Loucy (cell line): ENCODE data around the gene FHIT.

Experiments used
- H2AFZ ChIP-seq: fragments of 200-600 bp; sonication (generic); 2 replicates; pipeline ENCODE4 v1.6.0; 2016; ENCODE audit warnings: antibody characterized with exemption, mild to moderate bottlenecking, low read length, moderate library complexity
- H3F3A ChIP-seq: fragments of 200-600 bp; 2 replicates; pipeline ENCODE4 v1.6.0; 2016; ENCODE audit warnings: antibody characterized with exemption, low read depth, mild to moderate bottlenecking
- H3K27me3 ChIP-seq: fragments of 200-600 bp; sonication (generic); 2 replicates; pipeline ENCODE4 v1.6.1; 2014; ENCODE audit warnings: low read length, mild to moderate bottlenecking; ENCODE audit not compliant: insufficient read depth, poor library complexity, severe bottlenecking
- H3K36me3 ChIP-seq: fragments of 200-600 bp; sonication (generic); 2 replicates; pipeline ENCODE4 v1.6.1; 2016; ENCODE audit warnings: low read length; ENCODE audit not compliant: insufficient read depth
- H3K4me1 ChIP-seq: fragments of 200-600 bp; sonication (generic); 2 replicates; pipeline ENCODE4 v1.5.1; 2014; ENCODE audit warnings: low read length, mild to moderate bottlenecking; ENCODE audit not compliant: insufficient read depth, poor library complexity, severe bottlenecking
- H3K4me2 ChIP-seq: fragments of 200-600 bp; sonication (generic); 2 replicates; pipeline ENCODE4 v1.6.0; 2014; ENCODE audit warnings: antibody characterized with exemption, low read length, low read depth, mild to moderate bottlenecking; ENCODE audit not compliant: poor library complexity, severe bottlenecking
- H3K4me3 ChIP-seq: fragments of 200-600 bp; sonication (generic); 2 replicates; pipeline ENCODE4 v1.5.1; 2014; ENCODE audit warnings: low read length, mild to moderate bottlenecking, mixed read lengths; ENCODE audit not compliant: poor library complexity, severe bottlenecking
- H3K79me2 ChIP-seq: fragments of 200-600 bp; sonication (generic); 2 replicates; pipeline ENCODE4 v1.6.1; 2014; ENCODE audit warnings: low read length; ENCODE audit not compliant: insufficient read depth
- H3K9ac ChIP-seq: fragments of 200-600 bp; sonication (generic); 2 replicates; pipeline ENCODE4 v1.6.0; 2014; ENCODE audit warnings: mild to moderate bottlenecking, low read depth, low read length, moderate library complexity; ENCODE audit not compliant: poor library complexity, severe bottlenecking
- H3K9me2 ChIP-seq: fragments of 200-600 bp; sonication (generic); replicated peaks from 2 replicates; pipeline ENCODE4 v1.6.1; 2016; ENCODE audit warnings: low read depth, low read length, mixed read lengths
- H3K9me3 ChIP-seq: fragments of 200-600 bp; sonication (generic); 2 replicates; pipeline ENCODE4 v1.6.1; 2014; ENCODE audit warnings: mild to moderate bottlenecking, antibody characterized with exemption, low read length, low read depth; ENCODE audit not compliant: insufficient read depth
- H4K20me1 ChIP-seq: fragments of 200-600 bp; sonication (generic); 2 replicates; pipeline ENCODE4 v1.6.0; 2014; ENCODE audit warnings: antibody characterized with exemption, low read length, mild to moderate bottlenecking; ENCODE audit not compliant: insufficient read depth, poor library complexity, severe bottlenecking
- CTCF ChIP-seq: fragments of 200-600 bp; sonication (generic); conservative IDR thresholded peaks from 2 replicates; pipeline ENCODE4 v1.5.1; 2014; ENCODE audit warnings: mild to moderate bottlenecking, antibody characterized with exemption, low read length
- EZH2phosphoT487 ChIP-seq: fragments of 200-600 bp; IDR thresholded peaks from 2 replicates; pipeline ENCODE4 v1.6.1; 2018; ENCODE audit warnings: antibody characterized with exemption, mild to moderate bottlenecking, moderate library complexity, borderline replicate concordance

Gene FHIT

GRCh38 chr3:59836531-59836930, 1414.7 kb downstream of the FHIT start:
- no peaks in the 10 kb centered on the region for H3K36me3 ChIP-seq
- H3K4me1 ChIP-seq, result peaks cover 18% of the 10 kb centered on the region
- H3K9me3 ChIP-seq, result no peaks in the 10 kb centered on the region
- no peaks in the 10 kb centered on the region for H3K79me2 ChIP-seq
- H4K20me1 ChIP-seq, result no peaks in the 10 kb centered on the region
- H3K27me3 ChIP-seq, result no peaks in the 10 kb centered on the region
- no peaks in the 10 kb centered on the region for H3K9me2 ChIP-seq
- no peak for TF ChIP-seq CTCF
- TF ChIP-seq EZH2phosphoT487, result no peak
- H2AFZ ChIP-seq, result no peak overlapping the region
- no peak overlapping the region for H3K9ac ChIP-seq
- no peak overlapping the region for H3K4me3 ChIP-seq
- H3F3A ChIP-seq, result no peaks in the 10 kb centered on the region
- no peak overlapping the region for H3K4me2 ChIP-seq

- no peaks in the 10 kb centered on the region for H3K36me3 ChIP-seq
- no peaks in the 10 kb centered on the region for H3K79me2 ChIP-seq
- H3K4me3 ChIP-seq, result no peak overlapping the region
- H3K27me3 ChIP-seq, result no peaks in the 10 kb centered on the region
- H3K9ac ChIP-seq, result no peak overlapping the region
- no peak overlapping the region for H2AFZ ChIP-seq
- H3K4me1 ChIP-seq, result no peaks in the 10 kb centered on the region
- H3K9me3 ChIP-seq, result no peaks in the 10 kb centered on the region
- TF ChIP-seq EZH2phosphoT487, result no peak
- TF ChIP-seq CTCF, result no peak
- no peaks in the 10 kb centered on the region for H3F3A ChIP-seq
- no peaks in the 10 kb centered on the region for H4K20me1 ChIP-seq
- H3K4me2 ChIP-seq, result no peak overlapping the region
- H3K9me2 ChIP-seq, result no peaks in the 10 kb centered on the region
Observed at GRCh38 chr3:59832702-59833101, 1418.5 kb downstream of the FHIT start.

GRCh38 chr3:59832241-59832640, 1419.0 kb downstream of the FHIT start:
- Histone ChIP-seq H3K9me2 (no peaks in the 10 kb centered on the region), H3F3A (no peaks in the 10 kb centered on the region)

More at GRCh38 chr3:59832241-59832640, 1419.0 kb downstream of the FHIT start:
- no peaks in the 10 kb centered on the region for H3K4me1 ChIP-seq
- no peaks in the 10 kb centered on the region for H3K9me3 ChIP-seq
- H3K4me2 ChIP-seq, result no peak overlapping the region
- H3K27me3 ChIP-seq, result no peaks in the 10 kb centered on the region
- TF ChIP-seq EZH2phosphoT487 (no peak), CTCF (no peak)
- no peaks in the 10 kb centered on the region for H3K36me3 ChIP-seq
- H3K79me2 ChIP-seq, result no peaks in the 10 kb centered on the region
- no peaks in the 10 kb centered on the region for H4K20me1 ChIP-seq
- no peak overlapping the region for H2AFZ ChIP-seq
- H3K4me3 ChIP-seq, result no peak overlapping the region
- no peak overlapping the region for H3K9ac ChIP-seq
